Measurements from ENCODE around the gene HTRA3. TPM values are rescaled to one million over a fixed set of nuclear protein-coding genes. Genes with fewer than 3 reads are reported as not detected.
A peak's percentile ranks its signal among the peaks of the same experiment; 100 is the strongest.

The HTRA3 gene
- total RNA-seq, 2 donors from 2014 or later: 48.5 to 78.2 TPM

GRCh38 chr4:8232748-8233147, 36.8 kb upstream of the HTRA3 start:
- ATAC-seq: no peak
- intact Hi-C loops (cut with DNase I): loop anchor here (10.0 kb wide), 2 partner anchors 58 to 68 kb away; no protein-coding TSS in a partner anchor
- no peak for DNase-seq

DNA sequence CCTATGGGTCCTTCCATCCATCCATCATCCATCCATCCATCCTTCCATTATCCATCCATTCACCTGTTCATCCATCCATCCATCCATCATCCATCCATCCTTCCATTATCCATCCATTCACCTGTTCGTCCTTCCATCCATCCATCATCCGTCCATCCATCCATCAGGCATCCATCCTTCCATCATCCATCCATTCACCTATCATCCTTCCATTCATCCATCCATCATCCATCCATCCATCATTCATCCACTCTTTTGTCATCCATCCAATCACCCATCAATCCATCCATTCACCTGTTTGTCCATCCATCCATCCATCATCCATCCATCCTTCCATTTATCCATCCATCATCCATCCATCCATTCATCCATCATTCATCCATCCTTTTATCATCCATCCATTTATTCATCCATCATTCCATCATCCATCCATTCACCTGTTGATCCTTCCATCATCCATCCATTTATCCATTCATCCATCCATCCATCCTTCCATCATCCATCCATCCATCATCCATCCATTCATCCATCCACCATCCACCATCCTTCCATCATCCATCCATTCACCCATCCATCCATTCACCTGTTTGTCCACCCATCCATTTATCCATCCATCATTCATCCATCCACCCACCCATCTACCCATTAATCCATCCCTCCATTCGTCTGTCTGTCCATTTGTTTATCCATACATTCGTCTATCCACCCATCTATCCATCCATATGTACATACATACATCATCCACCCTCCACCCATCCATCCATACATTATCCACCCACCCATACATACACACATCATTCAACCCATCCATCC, 35.7 kb upstream of the HTRA3 start:
- intact Hi-C loops (cut with DNase I): loop anchor here (10.0 kb wide), 2 partner anchors 59 to 69 kb away; no protein-coding TSS in a partner anchor
- no peak for ATAC-seq
- no peak for DNase-seq

GRCh38 chr4:8234715-8235114, 34.8 kb upstream of the HTRA3 start:
- intact Hi-C loops (cut with DNase I): loop anchor here (10.0 kb wide), 2 partner anchors 60 to 70 kb away; no protein-coding TSS in a partner anchor
- DNase-seq (no peak), ATAC-seq (no peak)

DNA sequence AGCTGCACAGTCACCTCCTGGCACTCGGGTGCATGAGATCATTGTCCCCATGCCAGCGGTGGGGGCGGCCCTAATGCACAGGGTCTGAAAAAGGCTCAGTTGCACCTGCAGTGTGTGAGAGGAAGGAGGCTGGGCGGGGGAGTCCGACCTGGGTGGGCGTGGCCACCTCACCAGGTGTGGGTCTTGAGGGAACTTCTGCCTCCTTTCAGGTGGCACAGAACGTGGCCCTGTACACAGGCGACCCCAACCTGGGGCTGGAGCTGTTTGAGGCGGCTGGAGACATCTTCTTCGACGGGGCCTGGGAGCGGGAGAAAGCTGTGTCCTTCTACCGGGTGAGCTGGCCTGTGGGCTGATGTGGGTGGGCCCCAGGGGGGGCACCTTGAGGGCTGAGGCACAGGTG, 34.3 kb upstream of the HTRA3 start:
- intact Hi-C loops (cut with DNase I): loop anchor here (10.0 kb wide), 2 partner anchors 60 to 70 kb away; no protein-coding TSS in a partner anchor
- no peak for DNase-seq
- no peak for ATAC-seq

DNA sequence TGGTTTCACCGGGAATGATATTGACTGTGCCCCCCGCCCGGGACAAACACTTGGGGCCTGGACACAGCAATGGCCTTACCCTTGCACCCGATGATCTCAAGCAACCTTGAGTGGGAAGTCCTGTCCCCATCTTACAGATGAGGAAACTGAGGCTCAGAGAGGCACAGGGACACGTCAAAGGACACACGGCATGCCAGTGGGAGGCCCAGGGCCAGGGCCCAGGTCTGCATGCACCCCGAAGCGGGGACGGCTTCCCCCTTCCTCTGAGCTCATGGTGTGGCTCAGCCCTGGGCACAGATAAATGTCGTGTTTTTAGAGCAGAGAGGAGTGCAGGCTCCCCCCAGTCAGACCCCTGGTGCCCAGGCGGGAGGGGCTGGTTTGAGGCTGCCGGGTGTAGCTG, 33.9 kb upstream of the HTRA3 start:
- intact Hi-C loops (cut with DNase I): loop anchor here (10.0 kb wide), 2 partner anchors 61 to 71 kb away; no protein-coding TSS in a partner anchor
- DNase-seq (no peak), ATAC-seq (no peak)

DNA sequence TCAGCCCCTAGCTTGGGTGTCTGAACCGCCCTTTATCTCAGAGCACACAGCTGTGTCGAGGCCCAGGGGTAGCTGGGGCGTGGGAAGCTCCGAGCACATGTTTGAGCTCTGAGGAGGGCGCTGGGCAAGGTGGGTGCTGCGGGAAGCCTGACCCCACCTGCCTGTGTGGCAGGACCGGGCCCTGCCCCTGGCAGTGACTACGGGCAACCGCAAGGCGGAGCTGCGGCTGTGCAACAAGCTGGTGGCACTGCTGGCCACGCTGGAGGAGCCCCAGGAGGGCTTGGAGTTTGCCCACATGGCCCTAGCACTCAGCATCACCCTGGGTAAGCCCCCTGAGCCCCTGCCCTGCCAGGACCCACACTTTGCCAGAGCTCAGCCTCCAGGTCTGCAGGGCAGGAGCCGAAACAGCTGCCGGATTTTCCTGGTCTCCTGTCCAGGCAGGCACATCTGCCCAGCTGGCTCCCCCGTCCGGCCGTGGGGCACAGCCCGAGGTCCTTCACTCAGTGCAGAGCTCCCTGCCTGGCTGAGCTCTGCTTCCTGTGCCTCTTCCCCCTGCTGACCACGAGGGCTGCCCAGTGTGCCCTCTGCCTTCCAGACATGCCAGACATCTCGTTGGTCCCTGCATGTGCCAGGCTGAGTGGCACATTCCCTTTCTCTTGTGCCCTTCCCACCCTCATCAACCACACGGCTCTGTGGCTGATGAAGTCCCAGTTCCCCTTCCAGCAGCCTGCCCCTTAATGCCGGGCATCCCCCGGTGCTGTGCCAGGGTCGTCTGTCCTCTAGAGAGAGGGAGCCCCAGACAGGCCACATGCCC, 33.2 kb upstream of the HTRA3 start:
- DNase-seq (no peak), ATAC-seq (no peak)
- intact Hi-C loops (cut with DNase I): loop anchor here (10.0 kb wide), 2 partner anchors 62 to 72 kb away; no protein-coding TSS in a partner anchor

- DNase-seq (no peak), ATAC-seq (no peak)
- intact Hi-C loops (cut with DNase I): loop anchor here (10.0 kb wide), 2 partner anchors 62 to 72 kb away; no protein-coding TSS in a partner anchor
Measured at GRCh38 chr4:8236920-8237195, 32.7 kb upstream of the HTRA3 start.

- DNase-seq: no peak
- intact Hi-C loops (cut with DNase I): loop anchor here (10.0 kb wide), 2 partner anchors 63 to 73 kb away; no protein-coding TSS in a partner anchor
- no peak for ATAC-seq
Measured at GRCh38 chr4:8237256-8237989, 32.1 kb upstream of the HTRA3 start.

- ATAC-seq (no peak), DNase-seq (no peak)
- intact Hi-C loops (cut with DNase I): loop anchor here (10.0 kb wide), 2 partner anchors 63 to 73 kb away; no protein-coding TSS in a partner anchor
Measured at GRCh38 chr4:8238036-8238511, 31.5 kb upstream of the HTRA3 start.

DNA sequence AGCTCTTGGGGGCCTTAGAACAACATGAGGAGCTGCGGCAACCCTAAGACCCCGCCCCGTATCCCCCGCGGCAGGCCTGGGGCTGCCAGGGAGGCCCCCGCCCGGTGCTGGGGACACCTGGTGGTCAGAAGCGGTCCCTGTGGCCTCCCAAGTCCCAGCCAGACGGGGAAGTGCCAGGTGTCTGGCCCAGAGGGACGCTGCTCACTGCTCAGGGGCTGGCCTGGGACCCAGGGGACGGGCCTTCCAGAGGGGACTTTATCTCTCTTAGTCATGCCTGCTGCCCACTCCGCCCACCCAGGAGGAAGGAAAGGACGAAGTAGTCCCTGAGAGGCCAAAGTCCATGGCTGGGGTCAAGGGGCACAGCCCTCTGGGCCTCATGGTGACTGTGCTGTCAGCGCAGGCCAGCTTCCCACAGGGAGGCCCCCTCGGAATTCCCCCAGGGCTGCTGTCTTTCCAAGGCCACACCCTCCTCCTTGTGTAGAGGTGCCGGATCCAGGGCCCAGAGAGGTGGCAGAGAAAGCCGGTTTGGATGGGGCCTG, 31.0 kb upstream of the HTRA3 start:
- DNase-seq: no peak
- intact Hi-C loops (cut with DNase I): loop anchor here (10.0 kb wide), 2 partner anchors 64 to 74 kb away; no protein-coding TSS in a partner anchor
- no peak for ATAC-seq

DNA sequence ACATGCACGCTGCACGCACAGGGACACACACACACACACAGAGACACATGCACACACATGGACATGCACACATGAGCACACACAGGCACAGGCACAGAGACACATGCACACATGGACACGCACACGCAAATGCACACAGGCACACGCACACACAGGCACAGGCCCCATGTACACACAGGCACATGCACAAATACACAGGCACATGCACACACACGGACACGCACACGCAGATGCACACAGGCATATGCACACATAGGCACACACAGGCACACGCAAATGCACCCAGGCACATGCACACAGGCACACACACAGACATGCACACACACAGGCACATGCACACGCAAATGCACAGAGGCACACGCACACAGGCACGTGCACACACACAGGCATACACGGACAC, 30.3 kb upstream of the HTRA3 start:
- ATAC-seq: no peak
- no peak for DNase-seq
- intact Hi-C loops (cut with DNase I): loop anchor here (10.0 kb wide), 2 partner anchors 64 to 74 kb away; no protein-coding TSS in a partner anchor

- ATAC-seq: no peak
- DNase-seq: no peak
- intact Hi-C loops (cut with DNase I): loop anchor here (5.0 to 10.0 kb wide), 5 partner anchors 65 to 358 kb away; partner anchors contain the start of gene CPZ (in 1 of the 2)
Measured at GRCh38 chr4:8239661-8240060, 29.9 kb upstream of the HTRA3 start.

- intact Hi-C loops (cut with DNase I): loop anchor here (5.0 to 10.0 kb wide), 3 partner anchors 162 to 357 kb away; partner anchors contain the start of gene CPZ (in 1 of the 2)
- ATAC-seq (no peak), DNase-seq (no peak)
Measured at GRCh38 chr4:8240211-8241041, 29.1 kb upstream of the HTRA3 start.

GRCh38 chr4:8241211-8241779, 28.3 kb upstream of the HTRA3 start:
- no peak for DNase-seq
- ATAC-seq: peak in 1 of 2 donors; percentile 3
- intact Hi-C loops (cut with DNase I): loop anchor here (5.0 to 10.0 kb wide), 3 partner anchors 161 to 356 kb away; partner anchors contain the start of gene CPZ (in 1 of the 2)

DNA sequence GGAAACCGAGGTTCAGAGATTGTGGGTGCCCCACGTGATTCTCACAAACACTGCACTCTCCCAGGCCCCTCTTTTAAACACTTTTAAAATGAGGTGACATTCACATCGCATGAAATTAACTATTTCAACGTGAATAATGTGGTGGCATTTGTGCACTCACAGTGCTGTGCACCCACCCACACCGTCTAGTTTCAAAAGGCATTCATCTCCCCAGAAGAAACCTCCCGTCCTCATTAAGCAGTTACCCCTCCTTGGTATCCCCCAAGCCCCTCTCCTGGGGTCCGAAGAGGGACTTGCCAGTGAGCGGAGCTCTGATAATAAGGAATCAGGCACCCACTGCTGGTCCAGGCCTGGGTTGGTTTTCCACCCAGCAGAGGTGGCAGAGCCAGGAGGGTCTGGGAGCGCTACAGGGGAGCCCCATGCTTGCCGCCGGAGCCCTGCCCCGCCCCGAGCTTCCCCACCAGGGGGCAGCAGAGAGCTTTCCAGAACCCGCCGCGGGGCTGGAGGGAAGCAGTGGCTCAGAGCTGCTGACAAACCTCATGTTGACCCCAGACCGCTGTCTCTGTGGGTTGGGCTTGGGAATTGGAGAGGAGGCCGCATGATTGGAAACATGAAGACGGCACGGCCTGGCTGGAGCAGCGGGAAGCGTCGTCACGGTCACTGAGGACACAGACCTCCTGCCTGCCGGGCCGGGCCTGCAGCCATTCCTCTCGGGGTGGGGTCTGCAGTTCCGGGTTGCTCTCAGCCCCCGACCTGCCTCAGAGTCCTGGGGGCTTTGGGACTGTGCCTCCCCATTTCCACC, 27.5 kb upstream of the HTRA3 start:
- peak; percentile 92 for DNase-seq
- intact Hi-C loops (cut with DNase I): loop anchor here (1.0 to 10.0 kb wide), 4 partner anchors 160 to 355 kb away; partner anchors contain the start of gene CPZ (in 1 of the 2)
- ATAC-seq: peak; percentile 82 to 87
